Measurements from ENCODE around the gene PIAS4. TPM values are rescaled to one million over a fixed set of nuclear protein-coding genes. Genes with fewer than 3 reads are reported as not detected.
"Not testable (repeated sequence)": the region's sequence is repeated elsewhere in the genome, so short reads cannot be mapped to it uniquely, and the experiment has no call there.

The PIAS4 gene
- total RNA-seq, 1 donor from 2014 or later: 14.7 TPM

- DNase-seq: not testable (repeated sequence)
Measured at GRCh38 chr19:3998667-3999412, 8.7 kb upstream of the PIAS4 start.

- DNase-seq: not testable (repeated sequence)
Measured at GRCh38 chr19:4000798-4001197, 6.7 kb upstream of the PIAS4 start.

GRCh38 chr19:4005436-4005835, 2.1 kb upstream of the PIAS4 start:
- DNase-seq: not testable (repeated sequence)

GRCh38 chr19:4007836-4008539, 452 bp downstream of the PIAS4 start:
- DNase-seq: peak; percentile 61

GRCh38 chr19:4009990-4010807, 2.7 kb downstream of the PIAS4 start:
- peak; percentile 78 for DNase-seq

DNA sequence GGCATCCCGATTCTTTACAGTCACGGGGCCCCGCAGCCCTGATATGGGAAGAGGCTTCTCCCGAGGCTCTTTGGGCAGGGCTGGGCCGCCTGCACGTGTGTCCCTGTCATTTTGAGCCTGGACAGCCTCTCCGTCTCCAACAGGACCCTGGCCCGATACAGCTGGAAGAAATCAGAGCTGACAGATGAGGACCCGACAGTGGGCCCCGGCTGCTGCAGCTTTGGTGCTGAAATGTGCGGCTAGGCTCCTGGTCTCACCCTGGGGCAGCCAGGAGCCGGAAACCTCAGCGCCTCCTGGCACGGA, 3.2 kb downstream of the PIAS4 start:
- peak; percentile 54 for DNase-seq

- not testable (repeated sequence) for DNase-seq
Measured at GRCh38 chr19:4011430-4011829, 3.9 kb downstream of the PIAS4 start.

DNA sequence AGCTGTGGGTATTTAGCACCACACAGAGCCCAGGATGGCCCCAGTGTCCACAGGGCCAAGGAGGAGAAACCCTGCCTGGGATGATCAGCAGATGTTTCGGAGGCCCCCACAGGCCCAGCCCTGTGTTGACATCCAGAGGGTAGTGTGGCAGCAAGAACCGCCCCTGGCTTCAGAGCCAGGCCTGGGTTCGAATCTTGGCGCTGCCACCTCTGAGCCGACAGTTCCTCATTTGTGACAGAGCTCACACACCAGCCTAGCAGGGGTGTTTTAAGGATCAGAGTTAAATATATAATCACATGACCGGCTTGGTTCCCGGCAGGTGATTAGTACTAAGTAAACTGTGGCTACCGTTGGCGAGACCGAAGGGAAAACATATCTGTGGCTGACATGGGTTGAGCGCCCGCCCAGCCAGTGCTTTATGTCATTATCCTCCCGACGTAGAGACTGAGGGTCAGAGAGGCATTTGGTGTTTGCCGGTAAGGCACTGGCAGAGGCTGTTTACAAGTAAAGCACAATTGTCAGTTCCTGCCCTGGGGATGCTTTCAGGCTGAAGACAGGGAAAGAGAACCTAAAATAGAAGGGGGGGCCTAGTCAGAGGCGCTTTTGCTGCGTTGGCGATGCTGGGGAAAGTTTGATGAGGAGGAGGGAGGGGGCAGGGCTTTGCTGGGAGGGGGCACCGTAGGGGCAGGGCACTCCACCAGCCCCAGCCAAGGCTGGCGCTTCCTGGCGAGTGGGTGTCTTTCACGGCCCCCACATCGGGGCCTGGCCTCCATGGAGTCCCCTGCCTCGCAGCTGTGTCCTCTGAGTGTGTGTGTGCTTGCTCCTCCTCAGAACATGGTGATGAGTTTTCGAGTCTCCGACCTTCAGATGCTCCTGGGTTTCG, 4.8 kb downstream of the PIAS4 start:
- DNase-seq: no peak

DNA sequence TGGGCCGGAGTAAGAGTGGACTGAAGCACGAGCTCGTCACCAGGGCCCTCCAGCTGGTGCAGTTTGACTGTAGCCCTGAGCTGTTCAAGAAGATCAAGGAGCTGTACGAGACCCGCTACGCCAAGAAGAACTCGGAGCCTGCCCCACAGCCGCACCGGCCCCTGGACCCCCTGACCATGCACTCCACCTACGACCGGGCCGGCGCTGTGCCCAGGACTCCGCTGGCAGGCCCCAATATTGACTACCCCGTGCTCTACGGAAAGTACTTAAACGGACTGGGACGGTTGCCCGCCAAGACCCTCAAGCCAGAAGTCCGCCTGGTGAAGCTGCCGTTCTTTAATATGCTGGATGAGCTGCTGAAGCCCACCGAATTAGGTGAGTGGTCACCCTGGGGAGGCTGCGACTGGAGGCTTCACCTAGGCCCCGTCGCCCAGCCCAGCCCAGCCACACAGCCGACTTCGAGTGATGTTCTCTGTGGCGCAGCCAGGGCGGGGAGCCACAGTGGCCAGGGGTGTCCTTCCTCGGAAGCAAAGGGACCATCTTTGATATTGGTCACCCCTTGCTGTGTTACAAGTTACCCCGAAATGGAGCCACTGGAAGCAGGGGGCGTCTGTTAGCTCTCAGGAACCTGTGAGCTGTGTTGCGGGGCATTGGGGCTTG, 5.6 kb downstream of the PIAS4 start:
- no peak for DNase-seq

DNA sequence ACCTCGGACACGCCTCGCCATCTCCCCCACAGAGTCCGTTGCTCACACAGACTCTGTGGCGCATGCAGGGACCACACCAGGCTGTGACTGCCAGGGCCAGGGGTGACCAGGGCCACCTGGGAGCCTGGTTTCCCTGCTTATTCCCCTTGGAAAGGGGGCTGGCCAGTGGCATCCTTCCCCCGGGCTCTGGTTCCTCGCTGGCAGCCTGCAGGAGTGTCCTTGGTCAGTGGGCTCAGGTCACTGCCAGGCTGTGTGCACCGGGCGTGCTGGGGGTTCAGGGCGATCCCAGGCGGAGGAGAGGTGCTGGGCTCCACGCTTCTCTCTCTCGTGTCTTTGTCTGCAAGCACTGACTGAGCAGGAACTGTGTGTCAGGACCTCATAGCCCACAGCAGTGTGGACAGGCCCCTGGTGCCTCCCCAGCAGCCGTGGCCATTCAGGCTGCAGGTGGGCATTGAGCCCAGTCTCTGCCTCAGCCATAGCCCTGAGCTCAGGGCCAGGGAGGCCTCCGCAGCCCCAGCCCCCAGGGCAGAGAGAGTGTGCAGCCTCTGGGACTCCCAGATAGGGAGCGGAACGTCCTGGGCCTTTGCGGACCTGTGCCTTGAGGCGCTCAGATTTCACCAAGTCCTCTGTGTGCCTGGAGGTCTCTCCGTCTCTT, 6.5 kb downstream of the PIAS4 start:
- no peak for DNase-seq

DNA sequence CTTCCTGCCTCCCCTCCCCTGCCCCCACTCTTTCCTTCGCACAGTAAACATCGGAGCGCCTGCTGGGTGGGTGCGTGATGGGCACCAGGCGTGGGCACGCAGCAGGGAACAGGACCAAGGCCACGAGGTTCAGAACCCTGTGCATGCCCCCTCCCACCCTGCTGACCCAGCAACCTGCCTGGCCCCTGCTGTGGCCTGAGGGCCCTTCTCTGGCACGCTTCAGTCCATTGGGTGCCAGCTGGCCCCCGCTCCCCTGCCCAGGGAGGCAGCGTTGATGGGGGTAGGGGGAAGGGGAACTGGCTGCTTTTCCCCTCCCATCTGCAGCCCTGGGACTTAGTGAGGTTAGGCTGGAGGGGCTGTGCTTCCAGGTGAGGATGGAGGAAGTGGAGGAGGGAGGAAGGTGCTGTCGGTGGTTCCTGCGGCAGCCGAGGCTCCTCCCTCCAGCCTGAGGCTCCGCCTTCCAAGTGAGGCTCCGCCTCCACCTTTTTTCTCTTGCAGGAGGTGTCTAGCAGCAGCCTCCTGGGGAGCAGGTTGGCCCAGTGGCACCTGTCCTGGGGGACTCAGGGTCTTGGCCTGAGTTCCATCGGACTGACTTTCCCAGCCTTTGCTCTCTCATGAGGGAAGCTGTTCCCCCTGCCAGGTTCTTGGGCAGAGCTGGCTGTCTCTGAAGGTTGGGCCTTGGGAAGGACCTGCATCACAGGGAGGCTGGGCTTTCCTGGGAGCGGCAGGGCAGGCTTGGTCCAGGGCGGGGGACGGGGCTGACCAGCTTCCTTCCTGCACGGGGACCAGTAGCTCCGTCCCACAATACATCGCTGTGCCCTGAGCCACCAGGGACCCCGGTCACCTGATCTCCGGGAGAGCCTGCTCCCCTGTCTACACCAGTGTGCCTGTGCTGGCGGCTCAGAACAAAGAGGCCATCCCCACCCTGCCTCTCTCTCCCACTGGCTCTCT, 7.3 kb downstream of the PIAS4 start:
- no peak for DNase-seq

DNA sequence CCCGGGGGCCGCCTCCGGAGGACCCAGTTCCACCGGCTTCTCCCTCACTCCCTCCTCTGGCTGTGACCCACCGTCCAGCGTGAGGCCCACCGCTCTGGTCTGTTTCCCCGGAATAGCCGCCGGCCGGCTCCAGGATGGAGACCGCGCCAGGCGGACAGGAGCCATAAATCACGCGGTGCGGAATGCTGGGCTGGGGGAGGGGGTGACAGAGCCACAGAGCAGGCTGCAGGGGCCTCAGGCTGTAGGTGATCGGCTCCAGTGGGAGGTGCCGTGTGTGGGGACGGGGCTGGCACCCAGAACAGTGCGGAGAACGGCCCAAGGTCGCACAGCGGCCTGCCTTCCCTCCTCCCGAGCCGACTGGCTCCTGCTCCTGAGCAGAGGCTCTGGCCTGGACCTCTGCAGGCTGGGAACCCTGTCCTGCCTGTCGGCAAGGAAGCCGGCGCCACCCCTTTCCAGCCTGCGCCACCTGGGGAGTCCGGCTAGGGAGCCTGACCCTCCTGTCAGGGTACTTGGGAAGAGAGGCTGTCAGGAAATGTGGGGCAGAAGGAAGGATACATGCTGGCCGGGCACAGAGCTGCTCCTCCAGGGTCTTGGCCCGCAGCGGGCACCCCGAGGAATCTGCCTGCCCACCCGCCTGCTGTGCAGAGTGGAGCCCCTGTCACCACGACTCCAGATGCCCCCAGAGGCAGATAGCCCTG, 8.3 kb downstream of the PIAS4 start:
- no peak for DNase-seq

DNA sequence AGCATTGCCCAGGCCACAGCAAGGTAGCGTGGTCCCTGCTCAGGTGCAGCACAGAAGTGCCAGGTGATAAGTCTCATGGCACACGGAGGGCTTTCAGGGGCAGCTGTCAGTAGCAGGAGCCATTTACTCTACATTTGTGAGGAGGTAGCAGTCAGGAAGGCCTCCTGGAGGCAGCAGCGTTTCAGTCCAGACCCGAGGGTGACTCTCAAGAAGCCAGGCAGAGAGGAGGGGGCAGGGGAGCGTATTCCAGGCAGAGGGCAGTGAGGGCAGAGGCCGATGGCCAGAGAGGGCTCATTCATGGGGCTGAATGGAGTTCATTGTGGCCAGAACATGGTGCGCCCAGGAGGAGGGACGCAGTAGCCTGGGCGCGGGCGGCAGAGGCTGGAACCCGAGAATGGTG, 8.9 kb downstream of the PIAS4 start:
- DNase-seq: no peak

DNA sequence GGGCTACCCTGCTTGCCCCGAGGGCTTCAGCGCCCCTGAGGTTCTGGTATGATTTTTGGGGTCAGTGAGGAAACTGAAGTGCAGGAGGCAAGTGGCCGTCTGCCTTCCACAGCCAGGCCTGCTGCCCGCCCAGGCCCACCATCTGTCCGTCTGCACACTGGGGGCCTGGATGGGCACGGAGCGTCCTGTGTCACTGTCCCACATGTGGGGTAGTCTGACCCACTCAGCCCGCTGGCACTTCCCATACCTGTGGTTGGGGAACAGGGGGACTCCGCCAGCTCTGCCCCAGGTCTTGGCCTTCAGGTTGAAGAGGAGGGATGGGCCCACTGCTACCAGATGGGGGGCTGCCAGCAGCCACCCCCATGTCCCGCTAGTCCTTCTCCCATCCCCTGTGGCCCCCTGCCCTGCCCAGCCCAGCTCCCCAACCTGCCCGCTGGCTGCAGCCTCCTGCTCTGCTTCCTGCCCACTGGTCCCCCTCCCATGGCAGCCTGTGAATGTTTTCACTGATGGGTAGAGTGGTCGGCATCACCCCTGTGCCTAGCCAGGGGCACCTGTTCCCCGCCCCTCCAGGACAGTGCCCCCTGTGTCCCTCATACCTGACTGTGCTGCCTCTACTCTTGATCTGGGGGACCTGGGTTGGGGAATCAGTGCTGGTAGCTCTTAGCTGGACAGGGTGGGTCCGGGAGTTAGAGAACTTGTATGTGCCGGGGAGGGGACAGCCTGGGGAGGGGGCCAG, 9.5 kb downstream of the PIAS4 start:
- no peak for DNase-seq

DNA sequence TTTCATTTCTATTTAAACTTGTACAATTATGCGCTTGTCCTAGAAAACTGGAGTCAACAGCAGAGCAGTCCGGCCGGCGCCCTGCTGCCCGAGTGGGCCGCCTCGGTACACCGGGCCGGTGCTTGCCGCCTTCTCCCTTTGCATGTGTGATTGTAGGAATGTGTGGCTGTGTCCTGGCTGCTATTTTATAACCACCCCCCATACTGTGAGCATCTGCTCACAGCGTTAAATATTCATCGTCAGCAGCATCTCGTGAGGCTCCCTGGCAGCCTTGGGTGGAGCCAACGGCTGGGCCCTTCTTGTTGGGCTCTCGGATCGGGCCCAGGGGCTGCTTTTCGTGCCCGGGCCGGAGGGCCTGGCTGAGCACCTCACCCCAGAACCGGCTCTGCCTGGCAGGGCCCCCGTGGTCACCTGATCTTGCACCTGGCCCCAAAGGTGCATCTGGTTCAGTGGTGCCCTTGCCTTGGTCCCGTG, 10.6 kb downstream of the PIAS4 start:
- no peak for DNase-seq

- no peak for DNase-seq
Measured at GRCh38 chr19:4018775-4019504, 11.4 kb downstream of the PIAS4 start.

DNA sequence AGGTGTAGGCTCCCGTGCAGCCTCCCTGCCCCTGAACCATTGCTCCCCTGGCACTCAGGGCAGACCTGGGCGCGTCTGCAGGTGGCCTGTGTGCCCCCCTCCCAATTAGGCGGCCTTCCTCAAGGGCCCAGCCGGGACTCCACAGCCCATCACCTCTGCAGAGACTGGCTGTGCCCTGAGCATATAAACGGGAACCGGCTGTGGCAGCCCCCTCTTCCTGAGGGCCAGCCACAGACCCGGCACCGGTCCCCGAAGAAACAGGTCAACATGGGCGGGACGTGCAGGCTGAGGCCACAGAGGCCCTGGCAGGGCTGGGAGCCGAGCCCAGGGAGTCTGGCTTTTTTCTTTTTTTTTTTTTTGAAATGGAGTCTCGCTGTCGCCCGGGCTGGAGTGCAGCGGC, 12.0 kb downstream of the PIAS4 start:
- DNase-seq: no peak
